ENCODE results near the gene SNX10.
A peak's percentile ranks its signal among the peaks of the same experiment; 100 is the strongest.

The SNX10 gene

GRCh38 chr7:26397332-26397731 lies 105.7 kb downstream of the SNX10 start:
- TF ChIP-seq CTCF (conservative IDR thresholded peaks at IDR 0.05; ENCODE audit: low read depth): no peak
- ChIA-PET CTCF (interaction anchor here (0.6 to 0.9 kb wide), 3 partner anchors 19 to 1992 kb away, joined by 3 to 4 read pairs (median 3); no protein-coding TSS in a partner anchor), POLR2A (ENCODE audit: low non-redundant PET) (no interaction called here)

GRCh38 chr7:26397796-26398426 lies 106.2 kb downstream of the SNX10 start:
- POLR2A ChIA-PET (ENCODE audit: low non-redundant PET): no interaction called here
- no peak for DNase-seq (ENCODE audit: low spot score)
- no peak overlapping the region for H3K27ac ChIP-seq
- CTCF ChIA-PET: interaction anchor here (0.6 to 1.6 kb wide), 5 partner anchors 19 to 1992 kb away, joined by 3 to 7 read pairs (median 3); no protein-coding TSS in a partner anchor
- TF ChIP-seq CTCF (conservative IDR thresholded peaks at IDR 0.05; ENCODE audit: low read depth): no peak

More at GRCh38 chr7:26397332-26397731, 105.7 kb downstream of the SNX10 start:
- DNase-seq (ENCODE audit: low spot score): no peak
- H3K27ac ChIP-seq: no peak overlapping the region

GRCh38 chr7:26398427-26398755 lies 106.7 kb downstream of the SNX10 start:
- no peak overlapping the region for H3K27ac ChIP-seq
- TF ChIP-seq CTCF (conservative IDR thresholded peaks at IDR 0.05; ENCODE audit: low read depth): no peak
- peak; percentile 50 for DNase-seq (ENCODE audit: low spot score)
- CTCF ChIA-PET: interaction anchor here (0.7 to 1.6 kb wide), 3 partner anchors 29 to 270 kb away, joined by 3 to 7 read pairs (median 4); no protein-coding TSS in a partner anchor
- POLR2A ChIA-PET (ENCODE audit: low non-redundant PET): no interaction called here

GRCh38 chr7:26398756-26399509 lies 107.3 kb downstream of the SNX10 start:
- ChIA-PET POLR2A (ENCODE audit: low non-redundant PET) (no interaction called here), CTCF (interaction anchor here (0.7 to 1.6 kb wide), 3 partner anchors 30 to 269 kb away, joined by 3 to 7 read pairs (median 4); no protein-coding TSS in a partner anchor)
- TF ChIP-seq CTCF (conservative IDR thresholded peaks at IDR 0.05; ENCODE audit: low read depth): no peak
- DNase-seq (ENCODE audit: low spot score): no peak
- H3K27ac ChIP-seq: no peak overlapping the region

GRCh38 chr7:26399736-26400135 lies 108.1 kb downstream of the SNX10 start:
- no peak for TF ChIP-seq CTCF (conservative IDR thresholded peaks at IDR 0.05; ENCODE audit: low read depth)
- ChIA-PET POLR2A (ENCODE audit: low non-redundant PET) (no interaction called here), CTCF (interaction anchor here (1.6 kb wide), 1 partner anchor 268 kb away, joined by 3 read pairs; no protein-coding TSS in a partner anchor)
- no peak for DNase-seq (ENCODE audit: low spot score)
- no peak overlapping the region for H3K27ac ChIP-seq

- POLR2A ChIA-PET (ENCODE audit: low non-redundant PET): no interaction called here
- CTCF ChIA-PET: no interaction called here
- no peak for TF ChIP-seq CTCF (conservative IDR thresholded peaks at IDR 0.05; ENCODE audit: low read depth)
- no peak for DNase-seq (ENCODE audit: low spot score)
- no peak overlapping the region for H3K27ac ChIP-seq
Observed at GRCh38 chr7:26403640-26404039, 112.0 kb downstream of the SNX10 start.
